IMR-90 (cell line): ENCODE measurements around the gene WNT7A.

Experiments
- POLR2A ChIP-seq: IDR thresholded peaks from 2 replicates; pipeline ENCODE4 v1.6.1; 2012; ENCODE audit warnings: mild to moderate bottlenecking, low read depth, low read length
- RAD21 ChIP-seq: IDR thresholded peaks from 2 replicates; pipeline ENCODE4 v1.6.1; 2012; ENCODE audit warnings: low read length, improper control_type of control experiment
- RFX5 ChIP-seq: IDR thresholded peaks from 2 replicates; pipeline ENCODE4 v1.8.0; 2012; ENCODE audit warnings: low read depth, mild to moderate bottlenecking, low read length, moderate library complexity
- TF ChIP-seq, protein P1 (sequence below): conservative IDR thresholded peaks from 2 replicates; pipeline ENCODE4 v1.5.1; 2012; ENCODE audit warnings: mild to moderate bottlenecking, low read depth, low read length, improper control_type of control experiment

- TF ChIP-seq RAD21 (no peak), POLR2A (no peak), RFX5 (no peak)
- TF ChIP-seq, protein P1, sequence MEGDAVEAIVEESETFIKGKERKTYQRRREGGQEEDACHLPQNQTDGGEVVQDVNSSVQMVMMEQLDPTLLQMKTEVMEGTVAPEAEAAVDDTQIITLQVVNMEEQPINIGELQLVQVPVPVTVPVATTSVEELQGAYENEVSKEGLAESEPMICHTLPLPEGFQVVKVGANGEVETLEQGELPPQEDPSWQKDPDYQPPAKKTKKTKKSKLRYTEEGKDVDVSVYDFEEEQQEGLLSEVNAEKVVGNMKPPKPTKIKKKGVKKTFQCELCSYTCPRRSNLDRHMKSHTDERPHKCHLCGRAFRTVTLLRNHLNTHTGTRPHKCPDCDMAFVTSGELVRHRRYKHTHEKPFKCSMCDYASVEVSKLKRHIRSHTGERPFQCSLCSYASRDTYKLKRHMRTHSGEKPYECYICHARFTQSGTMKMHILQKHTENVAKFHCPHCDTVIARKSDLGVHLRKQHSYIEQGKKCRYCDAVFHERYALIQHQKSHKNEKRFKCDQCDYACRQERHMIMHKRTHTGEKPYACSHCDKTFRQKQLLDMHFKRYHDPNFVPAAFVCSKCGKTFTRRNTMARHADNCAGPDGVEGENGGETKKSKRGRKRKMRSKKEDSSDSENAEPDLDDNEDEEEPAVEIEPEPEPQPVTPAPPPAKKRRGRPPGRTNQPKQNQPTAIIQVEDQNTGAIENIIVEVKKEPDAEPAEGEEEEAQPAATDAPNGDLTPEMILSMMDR = no peak
Observed at GRCh38 chr3:13849018-13849417, 30.9 kb downstream of the WNT7A start.
